HG02588 (cell line): ENCODE measurements around the gene DOLK.

Experiments
- ATAC-seq: cut with Tn5 transposase; IDR thresholded peaks from one replicate; pipeline ENCODE4 v1.9.1; 2021; ENCODE audit warnings: mild to moderate bottlenecking, moderate library complexity; ENCODE audit not compliant: unreplicated experiment

The DOLK gene

DNA sequence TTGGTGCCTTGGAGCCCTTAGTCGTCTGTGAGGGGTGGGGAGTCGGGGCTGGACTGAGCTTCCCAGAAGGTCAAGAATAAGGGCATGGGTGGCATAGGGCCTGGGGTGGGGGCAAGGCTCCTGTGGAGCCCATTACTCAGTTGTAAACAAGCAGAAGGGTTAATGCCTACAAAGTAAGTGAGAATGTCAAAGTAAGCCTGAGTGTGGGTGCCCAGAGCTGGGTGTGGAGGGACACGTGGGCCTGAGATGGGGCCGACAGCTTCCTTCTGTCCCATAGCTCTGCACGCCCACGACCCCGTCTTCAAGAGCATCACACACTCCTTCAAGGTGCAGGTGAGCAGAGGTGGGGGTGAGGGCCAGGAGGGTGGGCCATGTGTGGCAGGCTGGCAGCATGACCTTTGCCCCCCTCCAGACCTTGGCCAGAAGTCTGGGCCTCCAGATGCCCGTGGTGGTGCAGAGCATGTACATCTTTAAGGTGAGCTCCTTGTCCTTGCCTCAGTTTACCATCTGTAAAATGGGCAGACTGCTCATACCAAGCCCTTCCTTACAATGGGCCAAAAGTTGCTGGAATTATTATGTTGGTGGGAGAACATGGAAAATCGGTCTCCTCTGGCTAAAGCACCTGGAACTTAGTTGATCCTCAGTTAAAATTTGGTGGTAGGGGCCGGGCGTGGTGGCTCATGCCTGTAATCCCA is 11.1 kb downstream of the DOLK start:
- no peak for ATAC-seq

DNA sequence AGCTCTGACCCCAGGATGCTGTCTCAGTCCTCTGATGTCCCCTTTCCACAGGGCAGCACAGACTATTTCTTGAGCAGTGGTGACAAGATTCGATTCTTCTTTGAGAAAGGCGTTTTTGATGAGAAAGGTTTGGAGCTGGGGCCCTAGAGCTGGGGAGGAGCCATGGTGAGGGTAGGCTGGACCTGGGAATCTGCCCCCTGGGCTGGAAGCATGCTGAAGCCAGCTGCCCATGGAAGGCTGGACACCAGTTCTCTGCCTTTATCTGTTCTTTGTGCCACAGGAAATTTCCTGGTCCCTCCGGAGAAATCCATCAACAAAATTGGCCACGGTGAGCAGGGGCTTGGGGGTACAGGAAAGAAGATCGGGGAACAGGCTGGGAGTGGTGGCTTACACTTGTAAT is 13.7 kb downstream of the DOLK start:
- no peak for ATAC-seq

DNA sequence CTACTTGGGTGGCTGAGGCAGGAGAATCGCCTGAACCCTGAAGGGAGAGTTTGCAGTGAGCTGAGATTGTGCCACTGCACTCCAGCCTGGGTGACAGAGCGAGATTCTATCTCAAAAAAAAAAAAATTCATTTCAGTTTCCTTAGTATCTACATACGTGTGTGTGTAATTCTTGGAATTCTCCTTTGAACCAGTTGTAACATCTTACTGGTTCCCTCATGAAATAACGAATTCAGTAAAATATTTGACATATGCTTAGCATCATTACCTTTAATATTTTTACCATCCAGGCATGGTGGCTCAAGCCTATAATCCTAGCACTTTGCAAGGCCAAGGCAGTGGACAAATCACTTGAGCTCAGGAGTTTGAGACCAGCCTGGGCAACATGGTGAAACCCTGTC is 17.8 kb downstream of the DOLK start:
- no peak for ATAC-seq

DNA sequence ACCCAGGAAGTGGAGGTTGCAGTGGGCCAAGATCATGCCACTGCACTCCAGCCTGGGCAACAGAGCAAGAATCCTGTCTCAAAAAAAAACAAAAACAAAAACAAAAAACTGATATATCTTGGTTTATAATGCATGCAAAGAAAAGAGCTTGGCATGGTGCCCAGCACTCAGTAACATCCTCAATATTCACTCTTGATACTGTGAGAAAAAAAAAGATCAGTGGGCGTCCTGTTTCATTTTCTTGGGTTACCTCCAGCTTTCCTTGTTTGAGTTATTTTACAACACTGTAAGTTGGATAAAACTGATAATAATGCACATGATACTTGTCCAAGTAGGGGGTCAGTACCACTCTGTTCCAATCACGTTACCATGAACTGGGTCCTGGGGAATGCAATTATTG is 18.8 kb downstream of the DOLK start:
- no peak for ATAC-seq

DNA sequence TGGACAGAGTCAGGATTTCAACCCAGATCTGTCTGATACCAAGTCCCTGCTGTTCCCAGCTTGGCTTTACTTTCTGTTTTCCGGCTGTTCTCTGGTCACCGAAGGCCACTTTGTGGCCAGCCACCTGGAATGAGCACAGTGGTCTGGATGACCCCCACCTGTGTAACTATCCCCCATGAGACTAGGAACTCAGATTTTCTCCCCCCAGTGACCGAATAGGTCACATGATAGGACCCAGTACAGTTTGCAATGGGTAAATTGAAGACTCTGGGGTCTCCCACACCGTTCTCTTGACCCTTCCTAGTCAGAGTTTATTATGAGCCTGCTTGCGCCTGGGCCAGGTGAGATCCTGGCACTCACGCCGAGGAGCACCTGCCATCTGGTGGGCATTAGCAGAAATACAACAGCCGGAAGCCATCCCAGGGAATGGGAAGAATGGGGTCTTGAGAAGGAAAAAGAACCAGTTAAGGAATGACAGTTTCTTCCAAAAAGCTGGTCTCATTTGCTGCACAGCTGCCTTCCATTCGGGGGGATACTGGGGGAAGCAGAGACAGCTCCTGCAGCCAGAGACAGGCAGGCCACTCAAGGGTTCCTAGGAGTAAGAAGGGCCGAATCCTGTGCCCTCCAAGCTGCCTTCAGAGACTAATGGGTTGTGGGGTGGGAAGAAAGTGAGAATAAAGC is 19.5 kb downstream of the DOLK start:
- no peak for ATAC-seq

DNA sequence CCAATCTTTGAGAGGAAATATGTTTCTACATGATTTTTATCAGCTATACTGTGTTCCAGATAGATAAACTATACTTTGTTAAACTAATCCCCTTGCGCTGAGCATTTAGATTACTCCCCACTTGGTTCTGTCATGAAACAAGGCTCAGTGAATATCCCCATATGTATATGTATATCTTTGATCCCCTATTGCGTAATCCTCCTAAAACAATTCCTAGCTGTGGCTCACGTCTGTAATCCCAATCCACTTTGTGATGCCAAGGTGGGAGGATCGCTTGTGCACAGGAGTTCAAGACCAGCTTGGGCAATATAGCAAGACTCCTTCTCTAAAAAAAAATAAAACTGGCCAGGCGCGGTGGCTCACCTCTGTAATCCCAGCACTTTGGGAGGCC is 23.9 kb downstream of the DOLK start:
- no peak for ATAC-seq

DNA sequence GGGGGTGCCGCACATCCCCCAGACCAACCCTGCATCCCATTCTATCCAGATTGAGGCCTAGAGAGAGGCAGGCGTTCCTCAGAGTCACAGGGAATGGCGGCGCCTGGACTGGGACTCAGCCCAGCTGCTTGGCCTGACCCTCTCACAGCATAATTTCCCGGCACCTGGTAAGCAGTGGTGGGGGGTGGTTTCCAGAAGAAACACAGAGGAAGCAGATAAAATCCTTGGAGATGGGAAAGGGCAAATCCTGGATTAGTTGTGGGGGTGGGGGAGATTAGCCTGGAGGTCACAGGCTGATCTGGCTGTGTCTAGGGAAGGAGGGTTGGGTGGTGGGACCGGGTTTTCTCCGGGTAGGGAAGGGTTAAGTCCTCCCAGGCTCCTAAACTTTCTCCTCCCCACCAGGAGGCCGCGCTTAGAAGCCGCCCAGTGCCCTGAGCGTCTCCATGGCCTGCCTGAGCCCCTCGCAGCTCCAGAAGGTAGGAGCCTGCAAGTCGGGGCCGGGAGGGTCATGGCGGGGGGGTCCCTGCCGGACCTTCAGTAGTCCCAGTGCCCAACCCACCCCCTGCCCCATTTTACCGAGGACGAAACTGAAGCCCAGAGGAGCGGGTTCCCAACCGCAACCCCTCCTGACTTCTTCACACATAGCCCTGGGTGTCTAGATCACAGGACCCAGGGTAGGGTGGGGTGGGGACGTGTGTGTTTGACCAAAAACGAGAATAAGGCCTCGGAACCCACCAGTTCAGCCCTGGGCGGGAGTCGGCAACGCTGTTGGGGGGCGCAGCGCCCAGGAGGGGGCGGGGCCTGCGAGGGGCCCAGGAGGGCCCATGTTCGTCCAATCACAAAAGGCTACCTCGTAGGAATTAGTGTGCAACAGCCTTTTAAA is 25.3 kb downstream of the DOLK start:
- no peak for ATAC-seq

DNA sequence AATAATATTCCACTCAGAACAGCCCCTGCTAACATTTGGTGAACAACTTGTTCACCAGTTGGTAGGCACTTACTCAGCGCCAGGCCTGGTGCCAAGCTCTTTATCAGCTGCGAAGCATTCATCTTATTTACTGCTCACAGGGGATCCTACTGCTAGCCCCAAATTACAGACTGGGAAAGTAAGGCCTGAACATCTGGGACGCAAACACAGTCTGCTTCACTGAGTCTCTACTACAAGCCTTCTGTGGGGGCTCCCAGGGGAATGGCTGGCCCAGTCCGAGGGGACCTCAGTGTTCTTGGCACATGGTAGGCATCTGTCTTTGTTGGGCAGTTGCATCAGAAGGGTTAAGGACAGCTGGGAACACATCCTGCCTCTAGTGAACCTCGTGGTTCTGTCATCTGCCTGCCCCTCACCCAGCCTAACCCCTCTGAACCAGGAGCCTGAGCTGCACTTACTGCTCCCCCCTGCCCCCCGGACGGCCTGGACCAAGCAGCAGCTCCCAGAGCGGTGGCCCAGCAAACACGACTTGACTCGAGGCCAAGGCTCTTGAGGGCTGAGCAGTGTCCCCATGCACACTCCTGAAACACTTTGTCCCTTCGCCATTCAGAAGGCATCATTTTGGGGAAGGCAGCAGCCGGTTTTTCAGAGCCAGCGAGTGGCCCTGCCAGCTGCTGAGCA is 26.9 kb downstream of the DOLK start, which contains the start of gene PHYHD1:
Gene PHYHD1, plus strand, starts transcription at position 602 of the 678 bp plus-strand sequence. CDS start 1,342 bp downstream, outside the sequence.
- ATAC-seq = no peak

DNA sequence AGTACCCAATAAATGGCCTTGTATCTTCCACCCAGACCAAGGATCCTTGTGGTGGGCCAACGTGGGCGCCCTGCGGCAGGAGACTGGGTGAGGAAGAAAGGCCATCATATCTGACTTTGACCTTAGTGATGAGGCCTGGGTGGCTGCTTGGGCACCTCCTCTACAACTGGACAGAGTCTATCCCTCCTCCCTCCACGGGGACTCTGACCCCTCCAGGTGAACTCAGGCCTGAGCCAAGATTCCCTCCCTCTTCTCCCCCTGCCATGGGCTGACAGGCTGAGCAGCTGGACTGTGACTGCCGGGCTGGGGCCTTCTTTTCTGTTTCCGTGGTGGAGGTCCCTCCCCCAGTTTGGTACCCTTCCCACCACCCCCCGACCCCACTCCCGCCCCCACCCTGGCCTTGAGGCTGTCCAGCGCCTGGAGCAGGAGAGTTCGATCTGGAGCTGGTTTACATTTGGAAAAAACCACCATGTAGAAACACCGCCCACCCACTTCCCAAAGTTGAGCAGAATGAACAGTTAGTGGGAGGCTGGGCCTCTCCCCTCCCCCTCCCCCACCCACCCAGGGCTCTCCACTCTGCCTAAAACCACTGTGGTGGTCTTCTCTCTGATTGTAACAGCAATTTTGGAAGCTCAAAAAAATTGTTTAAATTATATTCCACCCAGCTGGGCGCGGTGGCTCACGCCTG is 27.9 kb downstream of the DOLK start:
- no peak for ATAC-seq

DNA sequence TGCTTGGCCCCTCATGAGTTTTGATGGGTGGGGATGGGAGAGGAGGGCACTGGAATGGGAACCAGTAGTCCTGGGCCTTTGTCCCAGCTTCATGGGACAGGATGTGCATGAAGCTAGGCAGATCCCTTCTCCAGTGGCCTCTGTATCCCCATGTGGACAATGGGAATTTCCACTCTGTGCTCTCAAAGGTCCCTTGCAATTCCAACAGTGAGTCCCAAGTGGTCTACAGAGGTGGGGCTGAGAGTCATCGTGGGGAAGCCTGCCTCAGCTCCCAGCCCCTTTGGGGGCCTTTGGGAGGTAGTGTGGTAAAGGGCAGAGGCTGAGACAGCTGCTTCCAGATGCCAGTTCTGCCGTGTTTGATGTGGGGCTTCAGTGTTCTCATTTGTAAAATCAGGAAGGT is 28.5 kb downstream of the DOLK start:
- ATAC-seq = no peak

DNA sequence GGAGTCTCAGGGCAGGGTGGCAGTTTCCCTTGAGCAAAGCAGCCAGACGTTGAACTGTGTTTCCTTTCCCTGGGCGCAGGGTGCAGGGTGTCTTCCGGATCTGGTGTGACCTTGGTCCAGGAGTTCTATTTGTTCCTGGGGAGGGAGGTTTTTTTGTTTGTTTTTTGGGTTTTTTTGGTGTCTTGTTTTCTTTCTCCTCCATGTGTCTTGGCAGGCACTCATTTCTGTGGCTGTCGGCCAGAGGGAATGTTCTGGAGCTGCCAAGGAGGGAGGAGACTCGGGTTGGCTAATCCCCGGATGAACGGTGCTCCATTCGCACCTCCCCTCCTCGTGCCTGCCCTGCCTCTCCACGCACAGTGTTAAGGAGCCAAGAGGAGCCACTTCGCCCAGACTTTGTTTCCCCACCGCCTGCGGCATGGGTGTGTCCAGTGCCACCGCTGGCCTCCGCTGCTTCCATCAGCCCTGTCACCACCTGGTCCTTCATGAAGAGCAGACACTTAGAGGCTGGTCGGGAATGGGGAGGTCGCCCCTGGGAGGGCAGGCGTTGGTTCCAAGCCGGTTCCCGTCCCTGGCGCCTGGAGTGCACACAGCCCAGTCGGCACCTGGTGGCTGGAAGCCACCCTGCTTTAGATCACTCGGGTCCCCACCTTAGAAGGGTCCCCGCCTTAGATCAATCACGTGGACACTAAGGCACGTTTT is 30.1 kb downstream of the DOLK start:
- no peak for ATAC-seq

DNA sequence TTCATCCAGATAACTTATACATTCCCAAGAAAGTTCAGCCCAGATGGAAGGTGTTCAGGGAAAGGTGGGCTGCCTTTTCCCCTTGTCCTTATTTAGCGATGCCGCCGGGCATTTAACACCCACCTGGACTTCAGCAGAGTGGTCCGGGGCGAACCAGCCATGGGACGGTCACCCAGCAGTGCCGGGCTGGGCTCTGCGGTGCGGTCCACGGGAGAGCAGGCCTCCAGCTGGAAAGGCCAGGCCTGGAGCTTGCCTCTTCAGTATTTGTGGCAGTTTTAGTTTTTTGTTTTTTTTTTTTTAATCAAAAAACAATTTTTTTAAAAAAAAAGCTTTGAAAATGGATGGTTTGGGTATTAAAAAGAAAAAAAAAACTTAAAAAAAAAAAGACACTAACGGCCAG is 30.7 kb downstream of the DOLK start:
- ATAC-seq = no peak

DNA sequence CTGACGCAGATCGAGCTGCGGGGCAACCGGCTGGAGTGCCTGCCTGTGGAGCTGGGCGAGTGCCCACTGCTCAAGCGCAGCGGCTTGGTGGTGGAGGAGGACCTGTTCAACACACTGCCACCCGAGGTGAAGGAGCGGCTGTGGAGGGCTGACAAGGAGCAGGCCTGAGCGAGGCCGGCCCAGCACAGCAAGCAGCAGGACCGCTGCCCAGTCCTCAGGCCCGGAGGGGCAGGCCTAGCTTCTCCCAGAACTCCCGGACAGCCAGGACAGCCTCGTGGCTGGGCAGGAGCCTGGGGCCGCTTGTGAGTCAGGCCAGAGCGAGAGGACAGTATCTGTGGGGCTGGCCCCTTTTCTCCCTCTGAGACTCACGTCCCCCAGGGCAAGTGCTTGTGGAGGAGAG is 31.2 kb downstream of the DOLK start:
- no peak for ATAC-seq

DNA sequence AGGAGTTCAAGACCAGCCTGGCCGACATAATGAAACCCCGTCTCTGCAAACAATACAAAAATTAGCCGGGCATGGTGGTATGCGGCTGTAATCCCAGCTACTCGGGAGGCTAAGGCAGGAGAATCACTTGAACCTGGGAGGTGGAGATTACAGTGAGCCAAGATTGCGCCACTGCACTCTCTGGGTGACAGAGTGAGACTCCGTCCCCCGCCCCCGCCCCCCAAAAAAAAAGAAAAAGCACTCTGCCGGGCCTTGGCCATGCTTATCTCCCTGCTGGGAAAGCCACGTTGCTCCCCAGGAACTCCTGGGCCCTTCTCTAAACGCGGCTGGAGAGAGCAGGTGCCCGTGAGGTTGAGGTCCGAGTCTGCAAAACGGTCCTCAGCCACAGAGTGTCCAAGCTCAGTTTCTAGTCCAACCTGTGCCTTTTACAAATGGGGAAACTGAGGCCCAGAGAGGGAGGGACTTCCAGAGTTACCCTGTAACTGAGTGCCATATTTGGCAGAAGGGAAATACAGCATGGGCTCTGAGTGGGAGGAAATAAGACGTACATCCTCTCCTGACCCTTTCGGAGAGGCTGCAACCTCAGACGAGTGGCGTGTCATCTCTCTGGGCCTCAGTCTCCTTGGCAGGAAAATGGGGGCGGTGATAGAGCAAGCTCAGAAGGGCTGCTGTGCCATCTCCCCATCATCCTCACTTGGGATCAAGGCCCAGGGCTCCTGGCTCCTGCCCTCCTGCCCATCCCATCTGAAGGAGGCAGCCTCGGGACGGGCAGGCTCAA is 33.2 kb downstream of the DOLK start:
- ATAC-seq = no peak

DNA sequence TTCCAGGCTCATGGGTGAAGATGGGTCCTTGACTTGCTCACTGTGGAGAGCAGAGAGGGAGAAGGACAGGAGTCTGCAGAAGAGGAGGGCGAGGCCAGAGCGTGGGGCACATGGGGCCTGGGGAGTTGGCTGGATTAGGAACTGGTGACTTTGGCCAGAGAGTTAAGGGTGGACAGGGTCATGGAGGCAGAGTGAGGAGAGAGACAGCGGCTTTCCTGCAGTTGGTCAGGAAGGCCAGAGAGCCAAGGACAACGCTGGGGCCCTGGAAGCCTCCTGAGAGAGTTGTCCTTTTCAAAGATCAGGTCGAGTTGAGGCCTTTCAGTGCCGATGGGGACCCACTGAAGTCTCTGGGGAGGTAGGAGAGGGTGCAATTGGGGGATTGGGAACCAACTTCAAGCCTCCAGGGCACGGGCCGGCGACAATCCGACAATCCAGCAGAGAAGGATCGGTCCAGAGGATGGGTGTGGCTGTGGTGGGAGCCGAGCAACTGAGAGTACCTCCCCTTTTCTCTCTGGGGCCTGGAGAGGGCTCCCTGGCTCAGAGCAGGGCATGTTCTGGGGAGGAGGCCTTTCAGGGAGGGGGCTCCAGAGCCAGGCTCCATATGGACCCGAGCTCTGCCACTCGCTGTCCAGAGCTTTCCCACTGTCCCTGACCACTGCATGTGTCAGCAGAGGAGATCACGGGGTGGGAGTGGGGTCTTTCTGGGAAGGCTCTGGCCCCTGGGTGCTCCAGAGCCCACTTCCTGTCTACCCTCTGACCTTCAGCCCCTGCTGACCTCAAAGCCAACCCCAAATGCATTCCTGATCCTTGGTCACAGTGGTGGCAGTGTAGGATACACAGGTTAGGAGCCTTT is 34.1 kb downstream of the DOLK start:
- no peak for ATAC-seq

DNA sequence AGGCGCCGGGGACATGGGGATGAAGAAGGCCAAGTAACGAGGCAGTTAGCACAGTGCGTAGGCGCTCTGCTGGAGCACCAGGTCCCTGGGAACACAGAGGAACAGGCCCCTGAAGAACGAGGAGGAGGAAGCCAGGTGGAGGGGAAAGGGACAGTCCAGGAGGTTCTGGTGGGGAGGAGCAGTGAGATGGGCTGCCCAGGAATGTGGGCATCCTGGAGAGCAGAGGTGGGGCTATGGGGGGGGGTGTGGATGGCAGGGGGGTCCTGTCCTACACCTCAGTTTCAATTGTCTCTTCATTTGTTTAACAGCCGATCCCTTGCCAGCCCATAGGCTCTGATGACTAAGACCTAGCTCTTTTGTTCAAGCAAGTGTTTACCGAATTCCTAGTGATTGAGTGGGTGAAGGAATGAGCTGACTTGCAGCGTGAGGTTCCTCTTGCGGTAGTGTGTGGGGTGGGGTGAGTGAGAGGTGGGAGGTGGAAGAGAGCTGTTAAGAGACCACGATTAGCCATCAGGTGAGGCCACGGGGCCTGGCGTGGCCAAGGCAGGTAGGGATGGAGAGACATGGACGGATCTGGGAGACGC is 35.0 kb downstream of the DOLK start:
- ATAC-seq = no peak

DNA sequence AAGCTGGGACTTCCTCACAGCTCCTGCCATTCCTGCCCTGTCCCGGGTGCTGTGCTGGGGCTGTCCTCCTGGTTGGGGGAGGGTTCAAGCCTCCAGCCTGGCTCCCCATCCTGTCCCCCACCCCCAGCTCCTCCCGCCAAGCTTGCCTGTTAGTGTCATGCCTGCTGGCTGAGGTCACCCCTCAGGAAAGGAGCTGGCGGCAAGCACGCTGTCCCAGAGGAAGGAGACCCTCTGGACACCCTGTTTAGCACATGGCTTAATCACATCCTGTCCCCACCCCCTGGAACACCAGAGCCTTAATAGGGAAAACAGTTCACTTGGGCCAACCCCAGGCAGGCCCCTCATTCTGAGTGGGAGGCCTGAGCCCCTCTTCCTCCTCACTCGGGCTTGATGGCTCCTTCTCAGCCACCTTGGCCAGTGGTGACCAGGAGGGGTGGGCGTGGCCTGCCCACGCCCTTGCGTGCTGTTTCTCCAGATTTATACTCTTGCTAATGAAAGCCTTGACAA is 35.8 kb downstream of the DOLK start:
- no peak for ATAC-seq

DNA sequence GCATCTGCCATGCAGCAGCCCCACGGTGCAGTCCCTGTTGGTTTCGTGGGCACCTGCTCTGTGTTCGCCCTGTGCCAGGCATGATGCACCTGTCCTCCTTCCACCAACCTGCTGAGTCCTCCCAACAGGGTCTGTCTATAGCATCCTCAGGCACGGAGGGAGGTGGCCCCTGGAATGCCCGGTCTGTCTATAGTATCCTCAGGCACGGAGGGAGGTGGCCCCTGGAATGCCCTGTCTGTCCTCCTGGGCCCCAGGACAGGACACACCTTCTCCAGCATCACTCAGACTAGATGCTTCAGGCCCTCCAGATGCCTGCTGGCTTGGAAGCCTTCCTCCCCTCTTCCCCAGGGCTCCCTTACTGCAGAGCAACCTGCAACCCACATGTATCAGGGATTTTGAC is 36.5 kb downstream of the DOLK start:
- ATAC-seq = no peak
